ENCODE measurements around the gene TWIST2. TPM values are rescaled to one million over a fixed set of nuclear protein-coding genes. Genes with fewer than 3 reads are reported as not detected.

TWIST2 gene
- polyA plus RNA-seq (2012; ENCODE audit: insufficient read depth, insufficient read length, low read depth), result not detected

GRCh38 chr2:238847841-238848690, at the start of gene TWIST2:
Gene TWIST2, plus strand, starts transcription at chr2:238848085. Its CDS starts 131 bp downstream, at chr2:238848216.
- no peaks in the 10 kb centered on the region for H3K9me3 ChIP-seq
- H3K27me3 ChIP-seq, result peaks cover 84% of the 10 kb centered on the region
- no peaks in the 10 kb centered on the region for H3K4me1 ChIP-seq
- H3K36me3 ChIP-seq, result no peaks in the 10 kb centered on the region
- TF ChIP-seq CTCF (IDR thresholded peaks at IDR 0.05; ENCODE audit: low read depth, low read length), result no peak
- no peak within 1 kb of the TSS for H3K4me3 ChIP-seq (ENCODE audit: low read depth, low read length)
- no peak for DNase-seq

GRCh38 chr2:238801791-238802190, 46.1 kb upstream of the TWIST2 start:
- no peak for DNase-seq
- H3K9me3 ChIP-seq, result no peaks in the 10 kb centered on the region
- no peak for TF ChIP-seq CTCF (IDR thresholded peaks at IDR 0.05; ENCODE audit: low read depth, low read length)
- no peaks in the 10 kb centered on the region for H3K36me3 ChIP-seq
- H3K27me3 ChIP-seq, result peaks cover 30% of the 10 kb centered on the region
- H3K4me3 ChIP-seq (ENCODE audit: low read depth, low read length), result no peak overlapping the region
- no peaks in the 10 kb centered on the region for H3K4me1 ChIP-seq

GRCh38 chr2:238802957-238803356, 44.9 kb upstream of the TWIST2 start:
- TF ChIP-seq CTCF (IDR thresholded peaks at IDR 0.05; ENCODE audit: low read depth, low read length), result no peak
- Histone ChIP-seq H3K36me3 (no peaks in the 10 kb centered on the region), H3K4me3 (ENCODE audit: low read depth, low read length) (no peak overlapping the region), H3K27me3 (peaks cover 21% of the 10 kb centered on the region), H3K9me3 (no peaks in the 10 kb centered on the region), H3K4me1 (no peaks in the 10 kb centered on the region)
- DNase-seq, result no peak

- Histone ChIP-seq H3K27me3 (peaks cover 21% of the 10 kb centered on the region), H3K36me3 (no peaks in the 10 kb centered on the region), H3K9me3 (no peaks in the 10 kb centered on the region), H3K4me1 (no peaks in the 10 kb centered on the region), H3K4me3 (ENCODE audit: low read depth, low read length) (no peak overlapping the region)
- no peak for DNase-seq
- TF ChIP-seq CTCF (IDR thresholded peaks at IDR 0.05; ENCODE audit: low read depth, low read length), result no peak
Observed at GRCh38 chr2:238803996-238804870, 43.7 kb upstream of the TWIST2 start.

GRCh38 chr2:238808761-238809160, 39.1 kb upstream of the TWIST2 start:
- H3K4me1 ChIP-seq, result no peaks in the 10 kb centered on the region

More at GRCh38 chr2:238808761-238809160, 39.1 kb upstream of the TWIST2 start:
- no peak overlapping the region for H3K4me3 ChIP-seq (ENCODE audit: low read depth, low read length)
- no peaks in the 10 kb centered on the region for H3K36me3 ChIP-seq
- H3K9me3 ChIP-seq, result no peaks in the 10 kb centered on the region
- no peak for TF ChIP-seq CTCF (IDR thresholded peaks at IDR 0.05; ENCODE audit: low read depth, low read length)
- DNase-seq, result no peak
- H3K27me3 ChIP-seq, result peaks cover 10% of the 10 kb centered on the region

All from BE2C (cell line).